ENCODE data around the gene ZNF746. TPM values are rescaled to one million over a fixed set of nuclear protein-coding genes. Genes with fewer than 3 reads are reported as not detected.

The ZNF746 gene
- total RNA-seq, 1 donor, result 13.2 TPM

DNA sequence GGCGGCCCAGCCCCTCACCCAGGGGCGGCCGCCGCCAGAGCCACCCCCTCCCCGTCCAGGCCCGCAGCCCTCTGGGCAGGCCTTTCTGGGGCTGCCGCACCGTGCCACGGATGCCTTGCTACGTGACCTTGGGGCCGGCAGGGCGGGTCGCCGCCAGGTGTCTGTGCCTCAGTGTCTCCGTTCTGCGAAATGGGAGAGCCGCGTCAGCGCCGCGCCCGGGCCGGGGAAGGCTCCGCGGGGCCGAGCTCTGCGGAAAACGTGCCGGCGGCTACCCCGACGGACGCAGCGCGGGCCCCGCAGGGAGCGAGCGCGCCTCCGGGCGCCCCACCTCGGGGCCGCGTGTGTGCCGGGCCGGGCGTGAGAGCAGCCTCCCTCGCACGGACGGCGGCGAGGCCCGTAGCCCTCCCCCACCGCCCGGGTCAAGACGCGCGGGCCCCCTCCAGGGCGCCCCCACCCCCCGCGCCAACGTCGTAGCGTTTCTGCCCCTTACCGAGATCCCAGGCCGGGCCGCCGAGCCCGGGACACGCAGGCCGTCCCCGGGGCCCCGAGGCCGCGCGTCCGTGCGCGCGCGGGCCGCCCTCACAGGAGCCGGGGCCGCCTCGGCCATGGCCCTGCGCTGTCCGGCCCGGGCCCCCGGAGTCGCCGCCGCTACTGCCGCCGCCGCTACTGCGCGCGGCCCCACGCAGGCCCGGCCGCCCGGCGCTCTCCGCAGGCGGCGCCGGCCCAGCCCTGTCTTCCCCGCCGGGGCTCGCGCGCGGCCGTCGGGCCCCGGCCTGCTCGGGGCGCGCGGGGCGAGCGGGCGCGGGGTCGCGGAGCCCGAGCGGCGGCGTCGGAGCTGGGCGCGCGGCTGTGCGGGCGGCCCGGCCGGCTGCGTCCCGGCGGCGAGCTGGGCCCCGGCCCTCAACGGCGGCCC, 37.8 kb downstream of the ZNF746 start:
- H3K4me3 ChIP-seq (ENCODE audit: low read depth, low read length), result peak overlapping the region; percentile 72
- no peak for DNase-seq (ENCODE audit: low read depth)
- TF ChIP-seq, protein P1, sequence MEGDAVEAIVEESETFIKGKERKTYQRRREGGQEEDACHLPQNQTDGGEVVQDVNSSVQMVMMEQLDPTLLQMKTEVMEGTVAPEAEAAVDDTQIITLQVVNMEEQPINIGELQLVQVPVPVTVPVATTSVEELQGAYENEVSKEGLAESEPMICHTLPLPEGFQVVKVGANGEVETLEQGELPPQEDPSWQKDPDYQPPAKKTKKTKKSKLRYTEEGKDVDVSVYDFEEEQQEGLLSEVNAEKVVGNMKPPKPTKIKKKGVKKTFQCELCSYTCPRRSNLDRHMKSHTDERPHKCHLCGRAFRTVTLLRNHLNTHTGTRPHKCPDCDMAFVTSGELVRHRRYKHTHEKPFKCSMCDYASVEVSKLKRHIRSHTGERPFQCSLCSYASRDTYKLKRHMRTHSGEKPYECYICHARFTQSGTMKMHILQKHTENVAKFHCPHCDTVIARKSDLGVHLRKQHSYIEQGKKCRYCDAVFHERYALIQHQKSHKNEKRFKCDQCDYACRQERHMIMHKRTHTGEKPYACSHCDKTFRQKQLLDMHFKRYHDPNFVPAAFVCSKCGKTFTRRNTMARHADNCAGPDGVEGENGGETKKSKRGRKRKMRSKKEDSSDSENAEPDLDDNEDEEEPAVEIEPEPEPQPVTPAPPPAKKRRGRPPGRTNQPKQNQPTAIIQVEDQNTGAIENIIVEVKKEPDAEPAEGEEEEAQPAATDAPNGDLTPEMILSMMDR (IDR thresholded peaks at IDR 0.05; ENCODE audit: insufficient read depth, low read length), result no peak

DNA sequence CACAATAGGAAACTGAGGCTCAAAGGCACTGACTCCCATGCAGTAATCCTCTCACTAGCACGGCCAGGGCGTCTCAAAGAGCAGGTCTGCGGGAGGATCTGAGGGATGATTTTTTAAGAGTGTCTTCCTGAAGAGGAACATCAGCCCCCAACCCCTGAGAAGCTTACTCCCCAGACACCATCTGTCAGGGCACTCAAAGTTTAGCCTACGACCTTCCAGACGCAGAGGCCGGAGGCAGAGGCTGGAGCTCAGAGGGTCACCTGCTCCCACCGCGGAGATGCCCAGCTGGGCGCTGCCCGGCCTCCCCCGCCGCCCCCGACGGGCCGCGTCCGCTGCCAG, 38.4 kb downstream of the ZNF746 start:
- peak overlapping the region; percentile 72 for H3K4me3 ChIP-seq (ENCODE audit: low read depth, low read length)
- TF ChIP-seq, protein P1 (IDR thresholded peaks at IDR 0.05; ENCODE audit: insufficient read depth, low read length), result no peak
- no peak for DNase-seq (ENCODE audit: low read depth)

DNA sequence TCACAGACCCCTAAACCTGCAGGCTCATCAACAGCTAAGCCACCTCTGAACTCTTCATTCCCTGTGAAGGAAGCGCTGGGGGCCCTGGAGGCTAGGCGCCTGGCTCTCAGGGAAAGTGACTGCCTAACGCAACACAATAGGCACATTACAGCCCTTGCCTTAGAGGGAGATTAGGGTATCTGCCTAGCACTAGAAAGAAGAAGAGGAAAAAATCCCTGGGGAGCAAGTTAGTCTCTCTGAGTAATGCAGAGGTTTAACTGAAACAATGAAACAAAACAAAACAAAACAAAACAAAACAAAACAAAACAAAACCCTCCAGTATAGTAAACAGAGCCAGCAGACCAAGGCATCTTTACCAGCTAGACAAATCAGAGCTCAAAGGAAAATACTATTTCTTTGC, 39.4 kb downstream of the ZNF746 start:
- peak overlapping the region; percentile 72 for H3K4me3 ChIP-seq (ENCODE audit: low read depth, low read length)
- TF ChIP-seq, protein P1 (IDR thresholded peaks at IDR 0.05; ENCODE audit: insufficient read depth, low read length), result no peak
- DNase-seq (ENCODE audit: low read depth), result no peak

DNA sequence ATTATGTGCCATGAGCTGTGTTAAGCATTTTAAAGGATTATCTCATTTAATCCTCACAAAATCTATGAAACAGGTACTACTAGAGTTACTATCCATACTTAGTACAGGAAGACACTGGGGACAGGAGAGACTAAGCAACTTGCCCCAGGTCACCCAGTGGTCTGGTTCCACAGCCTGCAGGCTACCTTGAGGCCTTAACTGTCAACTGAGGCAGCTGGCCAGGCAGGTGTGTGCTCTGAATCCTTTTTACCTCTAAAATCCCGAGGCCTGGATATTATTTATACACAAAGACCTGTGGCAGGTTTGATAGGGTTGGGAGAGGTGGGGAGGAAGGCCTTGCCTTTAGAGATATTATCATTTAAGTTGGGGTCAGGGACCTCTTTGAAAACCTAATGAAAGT, 39.8 kb downstream of the ZNF746 start:
- TF ChIP-seq, protein P1 (IDR thresholded peaks at IDR 0.05; ENCODE audit: insufficient read depth, low read length), result no peak
- no peak for DNase-seq (ENCODE audit: low read depth)

DNA sequence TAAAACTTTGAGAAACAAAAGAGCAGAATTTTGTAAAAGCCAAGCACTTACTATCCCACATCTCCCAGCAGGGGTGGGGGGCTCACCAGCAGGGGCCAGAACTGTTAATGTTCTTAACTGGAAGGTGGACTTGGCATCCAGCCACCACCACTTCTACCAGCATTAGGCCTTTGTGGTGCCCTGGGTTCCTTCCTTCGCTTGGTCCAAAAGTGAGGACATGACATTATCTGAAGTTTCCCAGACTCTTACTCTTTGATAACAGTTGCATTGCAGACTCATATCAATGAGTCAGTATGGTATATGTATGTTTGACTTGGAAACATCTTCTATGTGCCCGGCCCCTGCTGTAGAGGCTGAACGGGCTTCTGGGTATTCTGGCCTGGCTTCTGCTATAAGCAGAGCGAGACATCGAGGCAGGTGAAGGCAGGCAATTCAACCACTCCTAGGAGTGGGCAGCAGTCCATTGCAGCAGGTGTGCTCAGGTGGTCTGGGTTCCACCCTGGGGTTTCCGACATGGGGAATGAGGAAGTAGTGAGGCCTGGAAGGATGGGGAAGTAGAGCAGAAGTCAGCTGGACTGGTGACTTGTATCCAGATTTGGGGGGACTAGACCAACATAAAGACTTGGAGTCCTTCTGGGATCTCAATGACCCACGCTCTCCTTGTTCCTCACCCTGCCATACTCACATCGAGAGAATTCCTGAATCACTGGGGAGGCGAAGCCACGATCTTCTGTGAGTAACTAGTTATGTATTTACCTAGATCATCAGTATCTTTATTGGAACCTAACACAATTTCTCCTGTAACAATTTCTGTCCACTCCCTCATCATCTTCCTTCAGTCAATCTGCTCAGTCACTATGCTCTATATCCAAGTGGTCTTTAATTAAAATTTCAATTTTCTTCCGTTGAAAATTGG, 40.8 kb downstream of the ZNF746 start:
- H3K4me3 ChIP-seq (ENCODE audit: low read depth, low read length), result no peak overlapping the region
- no peak for DNase-seq (ENCODE audit: low read depth)
- TF ChIP-seq, protein P1 (IDR thresholded peaks at IDR 0.05; ENCODE audit: insufficient read depth, low read length), result no peak

More for the DNA sequence above, 39.8 kb downstream of the ZNF746 start:
- no peak overlapping the region for H3K4me3 ChIP-seq (ENCODE audit: low read depth, low read length)

DNA sequence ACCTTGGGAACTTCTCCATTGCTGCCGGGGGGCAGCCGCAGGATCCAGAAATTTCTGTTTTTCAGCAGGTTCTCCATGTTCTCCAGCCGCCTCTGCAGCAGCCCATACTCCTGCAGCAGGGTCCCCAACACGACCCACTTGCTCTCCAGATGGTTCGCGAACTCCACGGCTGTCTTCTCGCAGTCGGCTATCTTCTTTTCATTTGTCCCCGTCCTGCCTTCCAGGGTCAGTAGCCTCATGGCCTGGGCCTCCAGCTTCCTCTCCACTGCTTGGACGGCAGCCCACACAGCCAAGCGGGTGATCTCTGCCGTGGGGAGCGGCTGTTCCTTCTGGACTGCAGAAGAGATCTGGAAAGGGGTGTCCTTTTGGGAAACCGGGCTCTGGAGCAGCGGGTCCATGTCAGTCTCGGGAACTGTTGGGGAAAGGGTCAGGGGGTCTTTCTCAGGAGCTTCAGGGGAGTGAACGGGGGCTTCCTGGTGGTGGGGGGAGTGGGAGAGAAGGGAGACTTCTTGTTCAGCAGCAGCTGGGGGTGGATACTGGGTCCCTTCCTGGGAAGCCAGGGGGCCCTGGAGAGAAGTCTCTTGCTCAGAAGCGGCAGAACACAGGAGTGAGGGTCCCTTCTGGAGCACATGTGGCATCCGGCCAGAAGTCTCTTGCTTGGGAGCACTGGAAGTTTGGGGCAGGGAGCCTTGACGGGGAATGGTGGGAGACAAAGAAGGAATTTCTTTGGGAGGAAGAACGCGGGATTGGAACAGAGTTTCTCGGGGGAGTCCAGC, 42.2 kb downstream of the ZNF746 start:
- TF ChIP-seq, protein P1 (IDR thresholded peaks at IDR 0.05; ENCODE audit: insufficient read depth, low read length), result no peak
- no peak for DNase-seq (ENCODE audit: low read depth)

More for the DNA sequence above, 42.2 kb downstream of the ZNF746 start:
- H3K4me3 ChIP-seq (ENCODE audit: low read depth, low read length), result no peak overlapping the region

Data from fibroblast of the aortic adventitia (primary cell).